EH (cell line): ENCODE results near the gene KCTD19.
A peak's percentile ranks its signal among the peaks of the same experiment; 100 is the strongest.

Experiments
- DNase-seq: peaks from one replicate; pipeline ENCODE4 v3.0.0-alpha.2; 2015; ENCODE audit warnings: low read depth

KCTD19 gene

GRCh38 chr16:67258161-67258835 is 68.2 kb downstream of the KCTD19 start:
- DNase-seq, result no peak

- DNase-seq, result peak; percentile 41
These were observed 68.9 kb downstream of the KCTD19 start for GRCh38 chr16:67257486-67258160.

GRCh38 chr16:67256701-67257230 is 69.8 kb downstream of the KCTD19 start:
- no peak for DNase-seq

GRCh38 chr16:67255553-67256221 is 70.9 kb downstream of the KCTD19 start:
- no peak for DNase-seq

GRCh38 chr16:67254801-67255552 is 71.6 kb downstream of the KCTD19 start:
- DNase-seq, result no peak

GRCh38 chr16:67252609-67253497 is 73.7 kb downstream of the KCTD19 start:
- no peak for DNase-seq

- no peak for DNase-seq
These were observed 76.6 kb downstream of the KCTD19 start for GRCh38 chr16:67250045-67250327.

GRCh38 chr16:67249178-67250044 is 77.1 kb downstream of the KCTD19 start:
- peak; percentile 29 for DNase-seq

GRCh38 chr16:67248401-67249177 is 78.0 kb downstream of the KCTD19 start, which contains the start of gene SLC9A5:
TSS of gene SLC9A5 (plus strand) at chr16:67248979. CDS start at chr16:67249015, 36 bp downstream.
- peak; percentile 46 for DNase-seq

GRCh38 chr16:67248073-67248400 is 78.5 kb downstream of the KCTD19 start:
- DNase-seq, result no peak

- DNase-seq, result peak; percentile 96
These were observed 79.1 kb downstream of the KCTD19 start, which contains the start of gene FHOD1 for GRCh38 chr16:67247192-67248072. TSS of gene FHOD1 (minus strand) at chr16:67247481. CDS start at chr16:67247410, 71 bp downstream.

- DNase-seq, result no peak
These were observed 79.8 kb downstream of the KCTD19 start for GRCh38 chr16:67246756-67247191.

GRCh38 chr16:67246081-67246755 is 80.3 kb downstream of the KCTD19 start:
- peak; percentile 93 for DNase-seq

- DNase-seq, result no peak
These were observed 80.9 kb downstream of the KCTD19 start for GRCh38 chr16:67245674-67246080.

GRCh38 chr16:67245186-67245585 is 81.4 kb downstream of the KCTD19 start:
- DNase-seq, result no peak

GRCh38 chr16:67244387-67245185 is 82.0 kb downstream of the KCTD19 start:
- peak; percentile 97 for DNase-seq

- DNase-seq, result peak; percentile 27
These were observed 83.1 kb downstream of the KCTD19 start for GRCh38 chr16:67243481-67243880.
